HAP-1 (cell line): ENCODE measurements around the gene CMSS1.

Experiments
- DNase-seq, 2 experiments: peaks; one replicate each; pipeline ENCODE4 v3.0.0-alpha.2; 2016 to 2020; ENCODE audit warnings: low spot score in 2 of 2
- H3K27me3 ChIP-seq: fragments of 250-450 bp; sonication (Bioruptor Pico); 2 replicates; pipeline ENCODE4 v1.5.1; 2020; ENCODE audit warnings: low read depth, mild to moderate bottlenecking, moderate library complexity
- H3K36me3 ChIP-seq: fragments of 250-450 bp; sonication (Bioruptor Pico); replicated peaks from 2 replicates; pipeline ENCODE4 v1.5.1; 2020; ENCODE audit warnings: mild to moderate bottlenecking
- H3K4me1 ChIP-seq: fragments of 250-450 bp; sonication (Bioruptor Pico); 2 replicates; pipeline ENCODE4 v1.5.1; 2020; ENCODE audit warnings: mild to moderate bottlenecking
- H3K4me3 ChIP-seq: fragments of 250-450 bp; sonication (Bioruptor Pico); 2 replicates; pipeline ENCODE4 v1.5.1; 2020; ENCODE audit warnings: mild to moderate bottlenecking, moderate library complexity
- H3K9me3 ChIP-seq: fragments of 250-450 bp; sonication (Bioruptor Pico); 2 replicates; pipeline ENCODE4 v1.5.1; 2020; ENCODE audit warnings: mild to moderate bottlenecking, moderate library complexity
- in situ Hi-C: fragments of 300-500 bp; cut with MboI; formaldehyde crosslinking; loops from 3 replicates; pipeline ENCODE4 v1.14.3; 2020; ENCODE audit warnings: low sequenced_read_pairs, inconsistent platforms, mixed read lengths

Gene CMSS1

GRCh38 chr3:99934975-99935797 is 117.5 kb downstream of the CMSS1 start:
- H3K27me3 ChIP-seq: 0 out of 2 replicates have a peak, but pooled peaks cover 2% of the 10 kb centered on the region
- DNase-seq: no peak
- H3K4me1 ChIP-seq: no peaks in the 10 kb centered on the region; the same call in 1 of the 2 replicates
- in situ Hi-C loops: no loop called here
- no peaks in the 10 kb centered on the region for H3K36me3 ChIP-seq
- no peak overlapping the region for H3K4me3 ChIP-seq
- no peaks in the 10 kb centered on the region for H3K9me3 ChIP-seq

DNA sequence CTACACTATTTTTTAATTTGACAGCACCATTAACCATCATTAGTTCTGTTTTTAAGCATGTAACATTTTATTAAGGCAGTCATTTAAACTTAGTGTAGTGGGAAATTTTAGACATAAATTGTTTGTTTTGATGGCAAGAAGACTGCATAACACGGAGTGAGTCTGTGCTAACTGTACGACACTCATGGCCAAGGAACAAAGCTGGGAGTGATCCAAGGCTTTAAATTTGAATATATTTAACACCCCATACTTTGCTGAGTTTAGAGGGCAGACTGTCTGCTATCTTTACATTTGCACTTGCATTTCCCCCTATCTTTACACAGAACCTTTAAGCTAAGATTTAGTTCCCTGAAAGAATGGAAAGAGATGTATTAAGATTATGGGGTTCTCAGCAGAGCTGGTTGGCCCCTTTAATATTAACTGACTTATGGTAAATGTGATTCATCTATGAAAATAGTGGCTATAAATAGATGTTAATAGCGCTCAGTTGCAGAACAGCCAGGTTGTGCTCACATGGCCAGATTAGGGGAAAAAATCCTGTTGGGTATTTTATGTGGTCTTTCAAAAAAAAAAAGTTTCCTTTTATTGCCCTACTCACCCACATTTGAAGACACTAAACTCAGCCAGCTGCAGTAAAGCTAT is 120.7 kb downstream of the CMSS1 start:
- in situ Hi-C loops: no loop called here
- H3K4me3 ChIP-seq: no peak overlapping the region
- DNase-seq: no peak

DNA sequence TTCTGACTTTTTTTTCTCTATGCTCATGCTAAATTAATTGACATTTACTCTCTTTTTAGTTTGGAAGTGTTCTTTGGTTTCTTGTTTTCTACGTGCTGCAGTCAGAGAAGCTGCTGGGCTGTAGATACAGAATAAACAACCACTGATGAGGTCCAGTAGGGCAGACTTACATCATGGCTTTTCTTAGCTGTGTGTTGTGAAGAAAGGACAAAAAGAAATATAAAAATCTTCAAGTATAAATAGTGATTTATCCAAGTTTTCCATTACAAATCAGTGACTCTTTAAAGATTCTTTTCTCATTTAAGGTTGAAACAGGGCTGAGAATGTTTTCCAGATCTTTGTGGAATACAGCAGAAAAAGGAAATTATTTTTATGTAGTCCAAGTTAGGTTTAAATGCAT is 122.2 kb downstream of the CMSS1 start:
- Histone ChIP-seq H3K36me3 (no peaks in the 10 kb centered on the region), H3K4me1 (peaks cover 5% of the 10 kb centered on the region), H3K9me3 (no peaks in the 10 kb centered on the region), H3K27me3 (0 out of 2 replicates have a peak, but pooled peaks cover 2% of the 10 kb centered on the region), H3K4me3 (no peak overlapping the region)
- DNase-seq: no peak
- in situ Hi-C loops: no loop called here

More for the DNA sequence above, 120.7 kb downstream of the CMSS1 start:
- Histone ChIP-seq H3K9me3 (no peaks in the 10 kb centered on the region), H3K36me3 (no peaks in the 10 kb centered on the region), H3K4me1 (no peaks in the 10 kb centered on the region; the same call in none of the 2 replicates), H3K27me3 (0 out of 2 replicates have a peak, but pooled peaks cover 2% of the 10 kb centered on the region)

DNA sequence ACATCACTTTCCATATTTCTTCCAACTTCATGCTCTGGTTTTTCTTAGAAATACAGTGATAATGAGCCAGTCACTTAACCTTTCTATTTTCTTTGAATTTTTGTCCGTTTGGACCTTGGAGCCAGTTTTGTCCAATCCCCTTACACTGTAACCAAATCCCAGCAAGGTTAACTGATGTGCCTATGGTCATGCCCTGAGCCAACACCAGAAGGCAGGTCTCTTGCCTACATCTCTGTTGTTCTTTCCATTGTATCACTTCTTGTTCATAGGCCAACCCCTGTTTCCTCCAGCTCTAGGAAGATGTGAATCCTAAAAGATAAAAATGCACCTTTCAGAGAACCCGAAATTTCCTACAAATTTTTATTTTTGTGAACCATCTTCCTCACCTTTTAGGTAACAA is 122.7 kb downstream of the CMSS1 start:
- in situ Hi-C loops: no loop called here
- peaks cover 5% of the 10 kb centered on the region for H3K4me1 ChIP-seq
- no peak for DNase-seq

GRCh38 chr3:99941211-99941610 is 123.5 kb downstream of the CMSS1 start:
- in situ Hi-C loops: no loop called here
- Histone ChIP-seq H3K27me3 (0 out of 2 replicates have a peak, but pooled peaks cover 2% of the 10 kb centered on the region), H3K9me3 (no peaks in the 10 kb centered on the region), H3K36me3 (no peaks in the 10 kb centered on the region), H3K4me1 (peaks cover 14% of the 10 kb centered on the region), H3K4me3 (no peak overlapping the region)
- no peak for DNase-seq

More for the DNA sequence above, 122.7 kb downstream of the CMSS1 start:
- Histone ChIP-seq H3K27me3 (0 out of 2 replicates have a peak, but pooled peaks cover 2% of the 10 kb centered on the region), H3K9me3 (no peaks in the 10 kb centered on the region), H3K36me3 (no peaks in the 10 kb centered on the region), H3K4me3 (no peak overlapping the region)

DNA sequence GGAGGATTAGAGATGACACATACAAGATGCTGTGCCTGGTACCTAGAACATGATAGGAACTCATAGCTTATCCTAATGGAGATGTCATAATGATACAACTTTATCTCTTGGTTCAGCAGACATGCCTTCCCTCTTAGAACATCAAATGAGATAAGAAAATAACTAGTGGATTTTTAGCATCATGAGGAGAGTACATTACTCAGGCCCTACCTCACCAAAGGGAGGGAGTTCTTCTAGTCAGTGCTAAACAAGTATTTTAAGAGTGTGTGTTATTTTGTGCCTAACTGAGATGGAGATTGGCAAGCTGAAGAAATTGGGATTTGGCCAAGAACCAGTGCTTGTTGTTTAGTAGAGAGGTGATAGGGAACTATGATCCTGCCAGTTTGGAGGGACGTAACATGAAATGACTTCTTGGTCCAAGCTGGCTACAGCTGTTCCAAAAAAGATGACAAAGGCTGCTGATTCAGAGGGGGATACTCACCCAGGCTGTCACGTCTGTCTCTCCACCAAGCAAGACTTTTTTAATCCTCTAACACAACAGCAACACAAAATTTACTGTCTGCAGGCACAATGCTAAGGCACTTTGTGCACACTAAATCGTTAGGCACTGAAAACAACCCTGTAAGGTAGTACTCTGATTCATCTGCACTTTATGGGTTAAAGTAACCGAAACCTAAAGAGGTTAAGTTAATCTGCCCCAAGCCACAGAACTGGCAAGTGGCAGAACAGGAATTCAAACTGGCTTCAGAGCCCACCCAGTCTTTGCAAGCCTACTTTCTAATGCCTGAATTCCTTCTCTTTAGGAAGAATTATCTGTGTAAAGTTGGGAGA is 126.5 kb downstream of the CMSS1 start:
- no peak for DNase-seq
- Histone ChIP-seq H3K27me3 (no peaks in the 10 kb centered on the region), H3K9me3 (no peaks in the 10 kb centered on the region), H3K4me1 (peaks cover 18% of the 10 kb centered on the region), H3K4me3 (no peak overlapping the region), H3K36me3 (no peaks in the 10 kb centered on the region)
- in situ Hi-C loops: no loop called here

DNA sequence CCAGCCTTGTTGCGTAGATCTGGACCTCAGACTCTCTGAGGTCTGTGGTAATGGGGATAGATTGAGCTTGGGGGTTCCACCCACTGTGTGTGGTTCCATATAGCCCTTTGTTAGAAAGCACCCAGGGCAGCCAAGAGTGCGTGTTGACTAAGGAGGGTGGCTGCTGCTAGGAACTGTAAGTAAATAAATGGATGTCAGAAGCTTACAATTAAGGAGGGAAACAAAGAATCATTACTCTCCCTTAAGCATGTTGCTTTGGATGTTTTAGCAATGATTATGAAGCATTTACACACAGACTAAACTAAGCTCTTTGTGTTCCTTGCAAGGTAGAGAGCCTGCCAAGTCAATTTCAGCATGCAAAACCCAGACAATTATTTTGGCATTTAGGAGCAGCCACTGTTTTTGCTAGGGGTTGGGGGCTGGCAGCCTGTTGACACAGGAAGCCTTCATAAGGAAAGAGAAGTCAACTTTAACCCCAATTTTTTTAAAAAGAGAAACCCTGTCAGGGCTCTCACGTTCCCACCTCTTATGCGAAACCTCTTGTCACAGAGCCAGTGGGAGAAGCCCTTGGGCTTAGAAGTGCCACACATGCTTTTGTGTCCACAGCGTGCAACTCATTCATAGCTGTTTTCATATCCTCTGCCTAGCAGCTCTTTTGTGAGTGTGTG is 127.8 kb downstream of the CMSS1 start:
- in situ Hi-C loops: no loop called here
- Histone ChIP-seq H3K27me3 (no peaks in the 10 kb centered on the region), H3K36me3 (no peaks in the 10 kb centered on the region), H3K9me3 (no peaks in the 10 kb centered on the region), H3K4me3 (no peak overlapping the region), H3K4me1 (peaks cover 21% of the 10 kb centered on the region)
- peak in 1 of 2 experiments; percentile 43 for DNase-seq

DNA sequence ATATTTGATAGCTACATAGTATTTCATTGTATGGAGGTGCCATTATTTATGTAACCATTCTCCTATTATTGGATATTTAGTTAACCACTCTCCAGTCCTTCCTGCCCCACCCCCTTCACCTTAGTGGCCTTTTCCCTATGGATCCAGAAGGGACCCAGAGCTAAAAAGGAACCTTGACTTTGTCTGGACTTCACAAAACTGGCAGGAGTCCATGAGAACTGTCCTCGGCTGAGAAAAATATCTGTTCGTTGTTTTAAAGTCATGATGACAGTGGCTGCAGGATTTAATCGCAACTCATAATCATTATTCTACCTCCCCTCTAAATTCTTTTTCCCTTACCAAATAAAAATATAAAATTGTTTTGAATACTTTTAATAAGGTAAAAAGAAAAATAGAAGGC is 129.7 kb downstream of the CMSS1 start:
- H3K36me3 ChIP-seq: no peaks in the 10 kb centered on the region
- no peaks in the 10 kb centered on the region for H3K9me3 ChIP-seq
- H3K4me1 ChIP-seq: peaks cover 40% of the 10 kb centered on the region
- in situ Hi-C loops: no loop called here
- no peaks in the 10 kb centered on the region for H3K27me3 ChIP-seq
- no peak for DNase-seq
- H3K4me3 ChIP-seq: no peak overlapping the region

- Histone ChIP-seq H3K36me3 (no peaks in the 10 kb centered on the region), H3K9me3 (no peaks in the 10 kb centered on the region), H3K4me3 (no peak overlapping the region), H3K4me1 (peaks cover 51% of the 10 kb centered on the region), H3K27me3 (no peaks in the 10 kb centered on the region)
- no peak for DNase-seq
- in situ Hi-C loops: no loop called here
Measured at GRCh38 chr3:99948467-99949089, 130.9 kb downstream of the CMSS1 start.

GRCh38 chr3:99949956-99950670 is 132.5 kb downstream of the CMSS1 start:
- DNase-seq: no peak
- no peaks in the 10 kb centered on the region for H3K27me3 ChIP-seq
- peaks cover 61% of the 10 kb centered on the region for H3K4me1 ChIP-seq
- in situ Hi-C loops: no loop called here
- no peaks in the 10 kb centered on the region for H3K9me3 ChIP-seq
- no peaks in the 10 kb centered on the region for H3K36me3 ChIP-seq
- no peak overlapping the region for H3K4me3 ChIP-seq

GRCh38 chr3:99950921-99951320 is 133.3 kb downstream of the CMSS1 start:
- in situ Hi-C loops: no loop called here
- Histone ChIP-seq H3K4me1 (peaks cover 61% of the 10 kb centered on the region), H3K36me3 (no peaks in the 10 kb centered on the region), H3K9me3 (no peaks in the 10 kb centered on the region), H3K4me3 (no peak overlapping the region), H3K27me3 (no peaks in the 10 kb centered on the region)
- peak in 1 of 2 experiments; percentile 17 for DNase-seq

GRCh38 chr3:99951701-99952100 is 134.0 kb downstream of the CMSS1 start:
- no peaks in the 10 kb centered on the region for H3K9me3 ChIP-seq
- H3K36me3 ChIP-seq: no peaks in the 10 kb centered on the region
- peaks cover 53% of the 10 kb centered on the region for H3K4me1 ChIP-seq
- H3K4me3 ChIP-seq: no peak overlapping the region
- no peak for DNase-seq
- in situ Hi-C loops: no loop called here
- H3K27me3 ChIP-seq: no peaks in the 10 kb centered on the region
